Activated CD8-positive, alpha-beta T cell treated with anti-CD3 and anti-CD28 coated beads for 36 hours (primary cell): ENCODE results near the gene MAF. TPM values are rescaled to one million over a fixed set of nuclear protein-coding genes. Genes with fewer than 3 reads are reported as not detected.

Experiments used
- ATAC-seq: fragments of 200-7000 bp; cut with Tn5 transposase; one replicate; pipeline ENCODE4 v1.10.0; 2021; ENCODE audit warnings: mild to moderate bottlenecking, moderate library complexity
- CTCF ChIA-PET: fragments of 350-600 bp; sonication (Branson Sonifier 250); formaldehyde crosslinking; loops from one replicate; lab custom pipeline; 2021; ENCODE audit warnings: antibody characterized with exemption; lab: Charles Lee
- POLR2A ChIA-PET: fragments of 350-600 bp; sonication (Branson Sonifier 250); formaldehyde crosslinking; loops from one replicate; lab custom pipeline; 2021; ENCODE audit warnings: antibody characterized with exemption; lab: Charles Lee
- DNase-seq: peaks from one replicate; pipeline ENCODE4 v3.0.0-alpha.2; 2020
- H3K27ac Mint-ChIP-seq: one replicate; pipeline ENCODE4 v1.8.0; 2021; ENCODE audit warnings: mild to moderate bottlenecking, mixed read lengths
- H3K27me3 Mint-ChIP-seq: one replicate; pipeline ENCODE4 v1.8.0; 2021; ENCODE audit warnings: mixed read lengths
- H3K36me3 Mint-ChIP-seq: one replicate; pipeline ENCODE4 v1.8.0; 2021; ENCODE audit warnings: low read depth, mixed read lengths
- H3K4me1 Mint-ChIP-seq: one replicate; pipeline ENCODE4 v1.8.0; 2021; ENCODE audit warnings: low read depth, mixed read lengths
- H3K4me3 Mint-ChIP-seq: one replicate; pipeline ENCODE4 v1.8.0; 2021; ENCODE audit warnings: mild to moderate bottlenecking, moderate library complexity, mixed read lengths
- H3K9me3 Mint-ChIP-seq: one replicate; pipeline ENCODE4 v1.8.0; 2021; ENCODE audit warnings: mixed read lengths
- CTCF ChIP-seq: fragments of 200-600 bp; IDR thresholded peaks from one replicate; pipeline ENCODE4 v1.8.0; 2022; ENCODE audit warnings: antibody characterized with exemption, mild to moderate bottlenecking
- intact Hi-C: fragments of 100-400 bp; cut with micrococcal nuclease; formaldehyde crosslinking; loops from one replicate; pipeline ENCODE4 v1.10.0; 2022
- total RNA-seq, 2 experiments: library from RNA; stranded (reverse); gene quantifications; one replicate each; pipeline ENCODE4 v1.2.3, GENCODE V29; 2021

The MAF gene
- total RNA-seq, 2 experiments from 2014 or later, result 17.4 to 18.6 TPM

- ChIA-PET CTCF (no interaction called here), POLR2A (no interaction called here)
- H3K4me1 Mint-ChIP-seq, result no peaks in the 10 kb centered on the region
- intact Hi-C loops, result no loop called here
- H3K9me3 Mint-ChIP-seq, result no peaks in the 10 kb centered on the region
- no peak for DNase-seq
- no peaks in the 10 kb centered on the region for H3K36me3 Mint-ChIP-seq
- no peak for TF ChIP-seq CTCF
- no peak overlapping the region for H3K4me3 Mint-ChIP-seq
- ATAC-seq, result no peak
- H3K27me3 Mint-ChIP-seq, result peaks cover 4% of the 10 kb centered on the region
- no peak overlapping the region for H3K27ac Mint-ChIP-seq
Measured at GRCh38 chr16:79547085-79547484, 53.5 kb downstream of the MAF start.
